ENCODE data around the gene PCNT.
"Not testable (repeated sequence)": the region's sequence is repeated elsewhere in the genome, so short reads cannot be mapped to it uniquely, and the experiment has no call there.

PCNT gene

DNA sequence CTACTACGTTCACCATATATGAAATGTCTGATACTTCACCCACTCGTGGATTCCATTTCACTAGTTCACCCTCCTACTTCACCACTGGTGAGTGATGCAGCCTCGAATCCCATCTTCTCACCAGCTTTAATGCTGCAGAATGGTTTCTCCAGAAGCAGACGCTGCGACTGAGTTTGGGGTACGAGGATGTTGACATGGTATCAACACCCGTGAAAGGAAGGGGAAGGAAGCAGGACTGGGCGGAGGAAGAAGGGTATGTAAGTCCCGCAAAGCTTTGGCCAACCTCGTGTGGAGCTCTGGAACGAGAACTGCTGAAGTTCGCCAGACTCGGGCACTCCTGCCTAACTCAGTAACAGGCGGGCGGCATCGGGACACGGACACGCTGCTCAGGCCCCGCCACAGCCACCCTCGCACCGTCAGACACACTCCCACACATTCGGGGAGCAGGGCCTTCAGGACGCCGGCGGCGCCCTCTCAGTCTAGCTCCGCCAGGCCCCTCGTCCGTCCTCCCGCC, 133.9 kb downstream of the PCNT start:
- DNase-seq = no peak

DNA sequence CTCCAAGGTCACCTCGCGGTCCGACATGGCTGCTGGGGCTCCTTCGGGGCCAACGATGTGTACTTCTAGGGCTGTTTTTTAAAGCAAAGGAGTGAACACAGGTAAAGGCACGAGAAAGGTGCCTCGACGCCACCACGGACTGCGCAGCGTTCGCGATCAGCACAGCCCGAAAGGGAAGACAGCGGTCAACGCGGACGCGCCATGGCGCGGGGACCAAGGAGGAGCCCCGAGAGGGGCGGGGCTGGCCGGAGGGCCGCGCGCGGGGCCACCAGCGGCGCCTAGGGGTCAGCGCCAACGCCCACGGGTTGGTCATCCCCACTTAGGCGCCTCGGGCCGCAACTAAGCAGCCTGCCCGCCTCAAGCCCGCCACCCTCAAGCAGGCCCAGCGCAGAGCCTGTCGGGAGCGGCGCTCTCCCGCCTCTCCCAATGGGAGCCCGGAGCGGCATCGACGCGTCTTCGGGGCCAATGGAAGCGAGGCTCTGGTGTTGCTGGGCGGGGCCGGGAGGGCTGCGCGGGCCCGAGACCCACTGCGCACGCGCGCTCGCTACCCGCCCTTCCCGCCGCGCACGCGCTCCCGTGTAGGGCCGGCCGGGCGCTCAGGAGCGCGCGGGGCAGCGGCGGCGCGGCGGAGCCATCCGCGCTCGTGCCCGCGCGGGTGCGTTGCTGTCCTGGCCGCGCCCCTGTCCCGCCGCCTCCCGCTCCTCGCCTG, 134.5 kb downstream of the PCNT start, which contains the start of gene DIP2A:
Gene DIP2A (plus strand): TSS at position 577 of the 709 bp plus-strand sequence. CDS start 241 bp downstream, outside the sequence.
- peak; percentile 95 for DNase-seq

- no peak for DNase-seq
Observed at GRCh38 chr21:46459024-46459355, 135.0 kb downstream of the PCNT start.

DNA sequence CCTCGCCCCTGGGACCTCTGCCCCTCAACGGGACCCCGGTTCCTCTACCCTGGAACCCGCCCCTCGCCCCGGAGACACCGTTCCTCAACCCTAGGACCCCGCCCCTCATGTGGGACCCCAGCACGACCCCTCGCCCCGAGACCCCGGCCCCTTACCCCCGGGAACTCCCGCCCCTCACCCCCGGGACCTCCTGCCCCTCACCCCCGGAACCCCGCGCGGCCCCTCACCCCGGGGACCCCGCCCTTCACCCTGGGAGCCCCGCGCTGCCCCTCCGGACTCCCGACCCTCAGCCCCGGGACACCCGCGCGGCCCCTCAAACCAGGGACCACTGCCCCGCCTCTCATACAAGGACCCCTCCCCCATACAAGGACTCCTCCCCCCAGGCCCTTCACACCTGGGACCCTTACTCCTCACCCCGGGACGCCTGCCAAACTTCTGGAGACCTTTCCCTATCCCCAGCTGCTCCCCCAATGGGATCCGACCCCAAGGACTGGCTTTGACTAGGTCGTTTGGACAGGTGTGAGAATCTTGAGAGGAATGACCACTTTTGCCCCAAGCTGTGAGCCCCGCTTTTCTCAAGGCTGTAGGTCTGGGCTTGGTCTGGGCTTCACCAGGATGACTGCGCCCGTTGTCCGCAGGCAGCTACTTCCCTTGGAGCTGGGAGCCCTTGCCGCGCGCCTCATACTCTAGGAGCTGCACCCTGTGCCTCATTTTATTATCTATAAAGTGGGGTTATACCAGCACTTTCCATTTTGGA, 135.6 kb downstream of the PCNT start:
- no peak for DNase-seq

DNA sequence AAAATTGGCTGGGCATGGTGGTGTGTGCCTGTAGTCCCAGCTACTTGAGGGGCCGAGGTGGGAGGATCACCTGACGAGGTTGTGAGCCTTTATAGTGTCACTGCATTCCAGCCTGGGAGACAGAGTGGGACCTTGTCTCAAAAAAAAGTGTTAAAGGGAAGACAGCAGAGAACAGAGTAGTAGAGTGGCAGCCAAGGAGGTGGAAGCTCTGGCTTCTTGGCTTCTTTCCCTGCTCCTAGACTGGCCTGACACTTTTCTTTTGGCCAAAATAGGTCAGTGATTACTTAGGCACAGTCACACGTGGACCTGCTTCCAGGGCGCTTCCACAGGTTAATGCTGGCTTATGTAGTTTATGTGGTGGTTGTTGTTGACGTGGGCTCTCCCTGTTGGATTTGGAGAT, 138.0 kb downstream of the PCNT start:
- DNase-seq = no peak

- not testable (repeated sequence) for DNase-seq
Observed at GRCh38 chr21:46465153-46465552, 141.2 kb downstream of the PCNT start.

DNA sequence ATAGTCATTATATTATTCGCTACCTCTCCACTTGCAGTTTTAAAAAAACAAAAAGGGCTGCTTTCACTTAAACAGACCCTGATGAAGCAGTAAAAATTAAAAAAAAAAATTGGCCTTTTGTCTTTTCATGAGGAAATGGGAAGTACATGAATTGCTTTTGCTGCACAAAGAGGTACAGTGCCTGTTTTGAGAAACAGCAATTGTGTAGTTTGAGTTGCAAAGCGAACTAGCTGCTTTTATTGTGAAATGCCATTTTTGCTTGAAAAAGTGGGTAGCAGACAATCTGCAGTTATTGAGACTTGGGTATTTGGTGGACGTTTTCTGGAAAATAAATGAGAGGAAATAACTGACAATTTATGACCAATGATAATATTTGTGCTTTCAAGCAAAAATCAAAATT, 141.7 kb downstream of the PCNT start:
- DNase-seq = no peak

DNA sequence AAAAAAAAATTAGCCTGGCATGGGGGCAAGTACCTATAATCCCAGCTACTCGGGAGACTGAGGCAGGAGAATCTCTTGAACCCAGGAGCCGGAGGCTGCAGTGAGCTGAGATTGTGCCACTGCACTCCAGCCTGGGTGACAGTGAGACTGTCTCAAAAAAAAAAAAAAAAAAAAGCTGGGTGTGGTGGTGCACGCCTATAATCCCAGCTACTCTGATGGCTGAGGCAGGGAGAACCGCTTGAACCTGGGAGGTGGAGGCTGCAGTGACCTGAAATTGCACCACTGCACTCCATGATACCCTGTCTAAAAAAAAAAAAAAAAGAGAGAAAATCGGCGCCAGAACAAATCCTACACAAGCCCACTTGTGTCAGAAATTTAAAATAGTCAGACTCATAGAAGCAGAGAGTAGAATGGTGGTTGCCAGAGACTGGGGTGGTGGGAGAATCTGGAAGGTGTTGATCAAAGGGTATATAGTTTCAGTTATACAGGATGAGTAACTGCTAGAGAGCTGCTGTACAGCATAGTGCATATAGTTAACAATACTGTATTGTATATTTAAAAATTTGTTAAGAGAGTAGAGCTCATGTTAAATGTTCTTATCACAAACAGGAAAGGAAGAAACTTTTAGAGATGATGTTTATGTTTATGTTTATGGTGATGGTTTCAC, 144.3 kb downstream of the PCNT start:
- DNase-seq = no peak

- no peak for DNase-seq
Observed at GRCh38 chr21:46469275-46469674, 145.3 kb downstream of the PCNT start.

GRCh38 chr21:46471514-46471913, 147.6 kb downstream of the PCNT start:
- DNase-seq = no peak

GRCh38 chr21:46472246-46472645, 148.3 kb downstream of the PCNT start:
- no peak for DNase-seq

- DNase-seq = no peak
Observed at GRCh38 chr21:46474382-46474781, 150.4 kb downstream of the PCNT start.

DNA sequence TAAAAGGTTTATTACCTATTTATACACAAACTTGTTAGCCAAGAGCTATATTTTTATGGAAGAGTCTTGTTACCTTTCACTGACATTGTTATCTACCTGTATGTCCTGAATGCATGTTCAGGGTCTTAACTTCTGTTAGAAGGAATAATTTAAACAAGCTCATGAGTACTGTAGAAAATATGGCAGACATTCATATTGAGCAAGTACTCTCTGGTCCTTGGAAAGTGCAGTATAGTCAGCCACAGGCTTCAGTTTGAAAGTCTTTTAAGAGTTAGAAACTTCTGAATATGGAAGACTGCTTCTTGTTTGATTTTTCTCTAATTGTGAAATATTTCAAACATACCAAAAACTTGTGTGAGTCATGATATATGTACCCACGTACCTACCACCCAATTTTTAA, 151.3 kb downstream of the PCNT start:
- no peak for DNase-seq

GRCh38 chr21:46477765-46478164, 153.8 kb downstream of the PCNT start:
- no peak for DNase-seq

- DNase-seq = no peak
Observed at GRCh38 chr21:46478910-46479309, 155.0 kb downstream of the PCNT start.

DNA sequence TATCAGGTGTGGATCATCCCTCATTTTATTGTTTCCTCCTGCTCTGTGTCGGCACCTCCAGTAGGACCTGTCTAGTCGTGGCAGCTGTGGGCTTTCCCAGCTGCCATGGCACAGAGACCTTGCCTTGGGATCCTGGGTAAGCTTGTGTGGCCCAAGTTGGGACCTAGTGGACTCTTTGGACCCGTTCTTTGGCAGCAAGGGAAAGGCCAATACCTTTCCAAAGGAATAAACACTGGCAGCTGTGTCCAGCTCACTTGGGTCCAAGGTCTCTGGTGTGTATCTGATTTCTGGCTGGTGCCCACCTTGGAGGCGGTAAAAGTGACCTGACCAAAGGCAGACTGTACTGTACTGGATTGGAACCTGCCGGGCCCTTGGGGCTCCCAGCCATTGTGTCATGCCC, 156.5 kb downstream of the PCNT start:
- no peak for DNase-seq

DNA sequence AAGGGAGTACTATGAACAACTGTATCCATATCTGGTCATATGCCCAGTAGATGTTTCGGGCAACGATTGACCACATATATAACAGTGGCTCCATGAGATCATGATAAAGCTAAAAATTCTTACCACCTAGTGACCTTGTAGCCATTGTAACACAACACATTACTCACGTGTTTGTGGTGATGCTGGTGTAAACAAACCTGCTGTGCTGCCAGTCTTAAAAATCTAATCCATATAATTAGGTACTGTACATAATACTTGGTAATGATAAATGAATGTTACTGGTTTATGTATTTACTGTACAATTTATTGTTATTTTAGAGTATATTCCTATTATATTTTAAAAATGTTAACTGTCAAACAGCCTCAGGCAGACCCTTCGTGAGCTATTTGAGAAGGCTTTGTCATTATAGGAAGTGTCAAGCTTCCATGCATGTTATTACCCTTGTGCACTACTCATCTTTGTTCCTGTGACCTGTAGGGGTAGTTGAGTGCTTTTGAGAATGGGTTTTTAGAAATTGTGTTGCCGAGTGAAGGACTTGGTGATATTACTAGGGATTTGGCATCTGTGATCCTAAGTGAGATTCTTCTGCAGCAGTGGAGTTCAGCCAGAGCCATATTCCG, 158.4 kb downstream of the PCNT start:
- DNase-seq = no peak

DNA sequence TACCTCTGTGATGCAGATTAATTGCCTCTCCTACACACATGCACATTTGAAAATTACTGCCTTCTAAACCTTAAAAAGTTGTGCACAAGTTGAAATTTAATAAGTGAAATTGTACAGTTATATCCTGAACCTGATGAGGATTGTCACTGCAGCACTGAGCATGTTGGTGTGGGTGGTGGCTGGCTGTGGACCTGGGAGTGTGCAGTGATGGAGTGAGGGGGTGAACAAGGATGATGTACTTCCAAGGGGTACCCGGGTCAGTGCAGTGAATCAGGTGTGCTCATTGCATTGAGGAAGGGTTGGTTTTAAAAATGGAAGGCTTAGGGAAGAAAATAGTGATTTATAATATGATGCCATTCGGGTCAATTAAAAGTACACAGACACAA, 158.9 kb downstream of the PCNT start:
- no peak for DNase-seq

DNA sequence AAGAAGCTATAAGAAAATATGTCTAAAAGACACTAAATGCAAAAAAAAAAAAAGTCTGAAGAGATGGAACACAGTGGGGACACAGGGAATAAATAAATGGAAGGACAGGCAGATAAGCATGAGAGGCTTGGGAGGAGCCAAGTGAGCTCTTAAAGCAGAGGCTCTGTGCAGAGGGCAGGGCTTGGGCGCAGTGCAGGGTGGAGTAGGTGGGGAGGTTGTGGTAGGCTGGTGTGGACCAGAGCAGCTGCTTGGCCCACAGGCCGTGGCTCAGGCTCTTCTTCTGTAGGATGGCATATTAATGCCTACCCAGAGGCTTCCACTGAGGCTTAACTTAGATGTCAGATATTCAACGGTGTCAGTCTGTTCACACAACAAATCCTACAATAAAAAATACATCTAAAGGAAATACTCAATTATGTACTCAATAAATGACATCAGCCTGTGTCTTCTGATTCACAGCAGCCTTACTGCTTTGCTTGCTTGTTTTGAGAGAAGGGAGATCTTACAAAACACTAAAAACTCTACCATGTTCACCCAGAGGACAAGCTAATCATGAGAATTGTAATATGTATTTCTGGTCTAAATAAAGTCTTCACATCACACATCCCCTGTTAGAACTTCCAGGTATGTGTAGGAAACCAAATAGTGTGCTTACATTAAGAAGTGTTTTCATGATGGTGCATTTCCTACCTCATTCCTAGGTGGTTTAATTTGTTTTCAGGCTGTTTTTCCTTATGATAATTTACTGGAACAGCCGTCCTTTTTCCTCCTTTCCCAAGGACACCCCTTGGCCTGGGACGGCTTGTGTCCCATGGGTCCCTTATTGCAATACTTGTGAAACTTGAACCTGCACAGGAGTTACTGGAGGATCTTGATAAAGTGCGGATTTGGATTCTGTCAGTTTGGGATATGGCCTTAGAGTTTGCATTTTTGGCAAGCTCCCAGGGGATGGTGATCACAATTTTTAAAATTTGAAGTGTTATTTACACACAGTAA, 159.6 kb downstream of the PCNT start:
- no peak for DNase-seq

GRCh38 chr21:46486481-46487126, 162.6 kb downstream of the PCNT start:
- no peak for DNase-seq

GRCh38 chr21:46489162-46489663, 165.3 kb downstream of the PCNT start:
- DNase-seq = no peak
